Heart right ventricle (tissue), 16 donors: Measurements from ENCODE around the gene ADD2. TPM values are rescaled to one million over a fixed set of nuclear protein-coding genes. Genes with fewer than 3 reads are reported as not detected.

Source experiments
- ATAC-seq, 8 donors: fragments of 200-7000 bp; cut with Tn5 transposase; one replicate each; pipeline ENCODE4 v1.9.1; 2020; ENCODE audit warnings: mild to moderate bottlenecking in 8 of 8, moderate library complexity in 8 of 8, moderate number of reproducible peaks in 1 of 8
- DNase-seq, 2 donors: peaks; one replicate each; pipeline ENCODE4 v3.0.0-alpha.2; 2020
- H3K27ac ChIP-seq, 10 donors: fragments of 200-600 bp; sonication (generic) in 2 of 10; one replicate each; pipeline versions ENCODE4 v1.5.0 to v1.8.0; 2020 to 2022; ENCODE audit warnings: mild to moderate bottlenecking in 3 of 10
- H3K27me3 ChIP-seq, 7 donors: fragments of 200-600 bp; one replicate each; pipeline ENCODE4 v1.8.0; 2021 to 2022; ENCODE audit warnings: mild to moderate bottlenecking in 2 of 7
- H3K36me3 ChIP-seq, 9 donors: fragments of 200-600 bp; sonication (generic) in 1 of 9; one replicate each; pipeline versions ENCODE4 v1.5.0 to v1.8.0; 2020 to 2022; ENCODE audit warnings: mild to moderate bottlenecking in 2 of 9
- H3K4me1 ChIP-seq, 9 donors: fragments of 200-600 bp; sonication (generic) in 1 of 9; one replicate each; pipeline versions ENCODE4 v1.5.0 to v1.8.0; 2020 to 2022; ENCODE audit warnings: mild to moderate bottlenecking in 4 of 9
- H3K4me3 ChIP-seq, 10 donors: fragments of 200-600 bp; sonication (generic) in 2 of 10; one replicate each; pipeline versions ENCODE4 v1.5.0 to v1.8.0; 2020 to 2022; ENCODE audit warnings: mild to moderate bottlenecking in 7 of 10, moderate library complexity in 2 of 10
- H3K9me3 ChIP-seq, 11 donors: fragments of 200-600 bp in 10 of 11; sonication (generic) in 2 of 11; one replicate each; pipeline versions ENCODE4 v1.5.0 to v1.8.0; 2013 to 2022; ENCODE audit warnings: mild to moderate bottlenecking in 2 of 11, control low read depth in 1 of 11, moderate library complexity in 1 of 11
- CTCF ChIP-seq, 9 donors: fragments of 200-600 bp; sonication (generic) in 2 of 9; IDR thresholded peaks; one replicate each; pipeline versions ENCODE4 v1.5.0 to v1.8.0; 2021 to 2022; ENCODE audit warnings: antibody characterized with exemption in 9 of 9, mild to moderate bottlenecking in 5 of 9, moderate library complexity in 1 of 9
- WGBS, 2 donors: extraction: QIAGEN DNeasy Blood & Tissue Kit; methylation state at CpG; one replicate each; pipeline ENCODE4 v1.1.7; 2013; ENCODE audit warnings: inconsistent platforms in 1 of 2; 5-methylcytosine and 5-hydroxymethylcytosine counted together
- intact Hi-C, 10 donors: fragments of 100-400 bp; cut with DNase I; formaldehyde crosslinking; loops; one replicate each; pipeline versions ENCODE4 v1.11.1 to v1.14.2; 2022
- polyA plus RNA-seq, 2 donors: library from polyadenylated mRNA; stranded (reverse); fragments of 200-250 nt; gene quantifications; one replicate each; pipeline ENCODE4 v1.2.3, GENCODE V29; 2013
- total RNA-seq, 10 donors: library from RNA; stranded (reverse); fragmentation: NEBNext Ultra II Directional in 3 of 10; extraction: Animal tissue kit (Norgen Biotek cat#: 25700) in 3 of 10; gene quantifications; one replicate each; pipeline versions ENCODE4 v1.2.1 to v1.2.4, GENCODE V29; 2021 to 2023
- donor health status: Arrhythmogenic right ventricular cardiomyopathy.
- donor health status: ischemic (EF 13 %, LVEDD 7.1; RV severe dilation, severe dysfunction).
- donor health status: healthy with polysubstance abuse.
- donor health status: DM: no; HTN: yes; CAD: no.
- donor health status: DM: no; HTN: no; CAD: no.
- donor health status: ischemic (EF 25% LVEDD 6.9; RV normal size, moderate dysfunction).
- donor health status: ischemic (EF 25% LVEDD 5.7; RV mildly dilated, moderate dysfunction).
- donor health status: healthy.
- donor health status: DM: yes; HTN: yes; CAD: no.
- donor health status: Ischemic cardiomyopathy.
- donor health status: ischemic (EF 35%, LVEDD 5.7; RV mildly dilated, moderate dysfunction).
- donor health status: nonischemic (EF 11% LVEDD 7.7; RV severe dilation, severe dysfunction).
- donor health status: DM: yes; HTN: yes; CAD: no.
- donor health status: PGD.
- donor health status: ischemic (EF 29% LVEDD 5.4; RV normal size, mild dysfunction).
- donor health status: nonischemic (EF 23%, LVEDD 6.1; RV moderate dilation, normal function).

Gene ADD2
- total and polyA plus RNA-seq, 12 donors, result 0.16 to 5.7 (median 2.2) TPM

GRCh38 chr2:70726947-70727725, 40.9 kb downstream of the ADD2 start:
- no peak for DNase-seq
- ATAC-seq, result no peak
- H3K27me3 ChIP-seq, result no peaks in the 10 kb centered on the region
- H3K9me3 ChIP-seq, result no peaks in the 10 kb centered on the region
- no peaks in the 10 kb centered on the region for H3K36me3 ChIP-seq
- WGBS, 2 donors, result 72 to 76% methylated on average over 11 of the region's 11 CpGs
- intact Hi-C loops, result no loop called here
- H3K27ac ChIP-seq, result no peak overlapping the region
- TF ChIP-seq CTCF (IDR thresholded peaks at IDR 0.05), result no peak
- no peaks in the 10 kb centered on the region for H3K4me1 ChIP-seq
- no peak overlapping the region for H3K4me3 ChIP-seq

GRCh38 chr2:70725505-70725904, 42.5 kb downstream of the ADD2 start:
- H3K9me3 ChIP-seq, result no peaks in the 10 kb centered on the region
- no peak overlapping the region for H3K27ac ChIP-seq
- TF ChIP-seq CTCF (IDR thresholded peaks at IDR 0.05), result no peak
- H3K4me3 ChIP-seq, result no peak overlapping the region
- WGBS, 2 donors, result 96 to 97% methylated on average over 3 of the region's 3 CpGs
- H3K4me1 ChIP-seq, result no peaks in the 10 kb centered on the region
- intact Hi-C loops, result no loop called here
- H3K27me3 ChIP-seq, result no peaks in the 10 kb centered on the region
- DNase-seq (no peak), ATAC-seq (no peak)
- no peaks in the 10 kb centered on the region for H3K36me3 ChIP-seq

- H3K4me3 ChIP-seq, result no peak overlapping the region
- no peaks in the 10 kb centered on the region for H3K36me3 ChIP-seq
- H3K4me1 ChIP-seq, result no peaks in the 10 kb centered on the region
- DNase-seq (no peak), ATAC-seq (no peak)
- no peaks in the 10 kb centered on the region for H3K9me3 ChIP-seq
- no peak overlapping the region for H3K27ac ChIP-seq
- 87 to 91% methylated on average over 7 of the region's 7 CpGs for WGBS, 2 donors
- intact Hi-C loops, result no loop called here
- no peaks in the 10 kb centered on the region for H3K27me3 ChIP-seq
- TF ChIP-seq CTCF (IDR thresholded peaks at IDR 0.05), result no peak
These were observed 43.6 kb downstream of the ADD2 start for GRCh38 chr2:70724366-70724765.

GRCh38 chr2:70723286-70723885, 44.6 kb downstream of the ADD2 start:
- H3K9me3 ChIP-seq, result no peaks in the 10 kb centered on the region
- intact Hi-C loops, result no loop called here
- 84 to 90% methylated on average over 5 of the region's 5 CpGs for WGBS, 2 donors
- DNase-seq, result no peak
- H3K27me3 ChIP-seq, result no peaks in the 10 kb centered on the region
- no peak for TF ChIP-seq CTCF (IDR thresholded peaks at IDR 0.05)
- H3K4me3 ChIP-seq, result no peak overlapping the region
- H3K36me3 ChIP-seq, result no peaks in the 10 kb centered on the region
- H3K4me1 ChIP-seq, result no peaks in the 10 kb centered on the region
- no peak overlapping the region for H3K27ac ChIP-seq
- no peak for ATAC-seq
